Astrocyte (in vitro differentiated cells and primary cell): ENCODE measurements around the gene ADCY5. TPM values are rescaled to one million over a fixed set of nuclear protein-coding genes. Genes with fewer than 3 reads are reported as not detected.

Experiments used
- DNase-seq: peaks from one replicate; pipeline ENCODE4 v3.0.0-alpha.2; 2010; ENCODE audit warnings: low read depth
- FAIRE-seq: peaks from 2 replicates; lab custom pipeline; 2011; peaks lifted over from hg19 to GRCh38; lab: Jason Lieb, UNC
- H2AFZ ChIP-seq: 2 replicates; pipeline ENCODE4 v1.6.0; 2012; ENCODE audit warnings: low read depth, low read length, inconsistent platforms
- H3K27ac ChIP-seq: 2 replicates; pipeline ENCODE4 v1.5.1; 2011; ENCODE audit warnings: low read depth, low read length, inconsistent platforms
- H3K27me3 ChIP-seq: 2 replicates; pipeline ENCODE4 v1.6.0; 2011; ENCODE audit warnings: low read length, inconsistent platforms; ENCODE audit not compliant: insufficient read depth
- H3K36me3 ChIP-seq: 2 replicates; pipeline ENCODE4 v1.5.1; 2011; ENCODE audit warnings: low read length, inconsistent platforms; ENCODE audit not compliant: insufficient read depth
- H3K4me1 ChIP-seq: 2 replicates; pipeline ENCODE4 v1.5.1; 2011; ENCODE audit warnings: low read length, inconsistent platforms; ENCODE audit not compliant: insufficient read depth
- H3K4me2 ChIP-seq: 2 replicates; pipeline ENCODE4 v1.6.0; 2012; ENCODE audit warnings: low read length, inconsistent platforms
- H3K4me3 ChIP-seq: 2 replicates; pipeline ENCODE4 v1.5.1; 2011; ENCODE audit warnings: low read depth, mild to moderate bottlenecking, low read length, inconsistent platforms; ENCODE audit not compliant: insufficient read depth
- H3K79me2 ChIP-seq: 2 replicates; pipeline ENCODE4 v1.6.0; 2012; ENCODE audit warnings: mild to moderate bottlenecking, low read length, inconsistent platforms; ENCODE audit not compliant: insufficient read depth
- H3K9ac ChIP-seq: 2 replicates; pipeline ENCODE4 v1.6.0; 2012; ENCODE audit warnings: mild to moderate bottlenecking, low read length, inconsistent platforms
- H3K9me3 ChIP-seq: 2 replicates; pipeline ENCODE4 v1.5.1; 2012; ENCODE audit warnings: low read depth, mild to moderate bottlenecking, low read length, inconsistent platforms; ENCODE audit not compliant: insufficient read depth
- H4K20me1 ChIP-seq: 2 replicates; pipeline ENCODE4 v1.6.0; 2012; ENCODE audit warnings: low read length, inconsistent platforms; ENCODE audit not compliant: insufficient read depth
- H3K27ac Mint-ChIP-seq: one replicate; pipeline ENCODE4 v1.8.0; 2021; ENCODE audit warnings: mild to moderate bottlenecking, mixed read lengths; ENCODE audit not compliant: unreplicated experiment
- H3K27me3 Mint-ChIP-seq: one replicate; pipeline ENCODE4 v1.8.0; 2021; ENCODE audit warnings: low read depth, mixed read lengths; ENCODE audit not compliant: unreplicated experiment
- H3K36me3 Mint-ChIP-seq: one replicate; pipeline ENCODE4 v1.8.0; 2021; ENCODE audit warnings: low read depth, mixed read lengths; ENCODE audit not compliant: unreplicated experiment
- H3K4me1 Mint-ChIP-seq: one replicate; pipeline ENCODE4 v1.8.0; 2021; ENCODE audit warnings: low read depth, mixed read lengths; ENCODE audit not compliant: unreplicated experiment
- H3K4me3 Mint-ChIP-seq: one replicate; pipeline ENCODE4 v1.8.0; 2021; ENCODE audit warnings: mild to moderate bottlenecking, moderate library complexity, mixed read lengths; ENCODE audit not compliant: unreplicated experiment
- H3K9me3 Mint-ChIP-seq: one replicate; pipeline ENCODE4 v1.8.0; 2021; ENCODE audit warnings: mild to moderate bottlenecking, mixed read lengths; ENCODE audit not compliant: unreplicated experiment
- EZH2 ChIP-seq: IDR thresholded peaks from 2 replicates; pipeline ENCODE4 v1.6.1; 2012; ENCODE audit warnings: mild to moderate bottlenecking, low read length, inconsistent platforms; ENCODE audit not compliant: insufficient read depth
- total RNA-seq: library from RNA; stranded (reverse); gene quantifications from 2 replicates; pipeline ENCODE4 v1.2.1, GENCODE V29; 2021
- TF ChIP-seq, protein P1 (sequence below): IDR thresholded peaks from 2 replicates; pipeline ENCODE4 v1.5.1; 2011; ENCODE audit warnings: low read depth, mild to moderate bottlenecking, inconsistent platforms, low read length, moderate library complexity; ENCODE audit not compliant: insufficient read depth

The ADCY5 gene
- total RNA-seq, 1 donor from 2014 or later: 1.2 TPM

DNA sequence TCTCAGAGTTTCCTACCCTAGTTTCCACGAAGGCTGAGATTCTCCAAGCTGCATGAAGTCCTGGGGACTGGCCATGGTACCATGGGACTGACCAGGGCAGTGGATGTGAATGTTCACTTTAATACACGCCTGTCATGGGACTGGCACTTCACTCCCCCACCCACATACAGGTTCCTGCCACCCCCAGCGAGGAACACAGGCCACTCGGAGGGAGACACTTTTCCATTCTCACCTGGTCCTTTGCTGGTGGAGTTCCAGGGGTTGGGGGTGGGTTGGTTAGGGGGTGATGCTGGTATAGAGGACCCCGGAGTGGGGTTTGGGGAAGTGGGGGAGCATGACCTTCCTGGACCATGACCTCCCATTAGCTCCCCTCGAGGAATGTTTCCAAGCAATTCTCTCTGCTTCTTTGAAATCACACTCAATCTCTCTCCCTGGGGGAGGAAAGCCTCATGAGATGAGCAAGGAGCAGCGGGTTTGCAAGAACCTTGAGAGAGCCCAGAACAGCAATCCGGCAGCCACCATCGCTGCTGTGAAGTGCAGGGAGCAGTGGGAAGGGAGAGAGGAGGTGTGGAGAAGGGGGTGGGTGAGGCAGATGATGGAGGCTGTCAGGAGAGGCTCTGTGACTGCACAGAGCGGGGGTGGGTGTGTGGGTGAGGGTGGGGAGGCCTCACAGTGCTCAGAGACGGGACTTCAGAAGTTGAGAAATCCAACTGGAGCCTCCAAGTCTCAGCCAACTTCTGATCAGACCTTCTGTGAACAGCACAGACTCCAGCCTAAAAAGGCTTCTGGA, 69.7 kb downstream of the ADCY5 start:
- H3K36me3 ChIP-seq: no peaks in the 10 kb centered on the region
- no peak overlapping the region for H3K27ac Mint-ChIP-seq
- peaks cover 2% of the 10 kb centered on the region for H3K9me3 Mint-ChIP-seq
- no peak overlapping the region for H3K4me3 ChIP-seq
- no peaks in the 10 kb centered on the region for H3K36me3 Mint-ChIP-seq
- TF ChIP-seq, protein P1, sequence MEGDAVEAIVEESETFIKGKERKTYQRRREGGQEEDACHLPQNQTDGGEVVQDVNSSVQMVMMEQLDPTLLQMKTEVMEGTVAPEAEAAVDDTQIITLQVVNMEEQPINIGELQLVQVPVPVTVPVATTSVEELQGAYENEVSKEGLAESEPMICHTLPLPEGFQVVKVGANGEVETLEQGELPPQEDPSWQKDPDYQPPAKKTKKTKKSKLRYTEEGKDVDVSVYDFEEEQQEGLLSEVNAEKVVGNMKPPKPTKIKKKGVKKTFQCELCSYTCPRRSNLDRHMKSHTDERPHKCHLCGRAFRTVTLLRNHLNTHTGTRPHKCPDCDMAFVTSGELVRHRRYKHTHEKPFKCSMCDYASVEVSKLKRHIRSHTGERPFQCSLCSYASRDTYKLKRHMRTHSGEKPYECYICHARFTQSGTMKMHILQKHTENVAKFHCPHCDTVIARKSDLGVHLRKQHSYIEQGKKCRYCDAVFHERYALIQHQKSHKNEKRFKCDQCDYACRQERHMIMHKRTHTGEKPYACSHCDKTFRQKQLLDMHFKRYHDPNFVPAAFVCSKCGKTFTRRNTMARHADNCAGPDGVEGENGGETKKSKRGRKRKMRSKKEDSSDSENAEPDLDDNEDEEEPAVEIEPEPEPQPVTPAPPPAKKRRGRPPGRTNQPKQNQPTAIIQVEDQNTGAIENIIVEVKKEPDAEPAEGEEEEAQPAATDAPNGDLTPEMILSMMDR: no peak
- TF ChIP-seq EZH2: no peak
- H3K27me3 Mint-ChIP-seq: peaks cover 41% of the 10 kb centered on the region
- H4K20me1 ChIP-seq: no peaks in the 10 kb centered on the region
- no peak for FAIRE-seq
- H3K9ac ChIP-seq: no peak overlapping the region
- DNase-seq: no peak
- H3K9me3 ChIP-seq: no peaks in the 10 kb centered on the region
- no peaks in the 10 kb centered on the region for H3K4me1 ChIP-seq
- H3K27me3 ChIP-seq: peaks cover 5% of the 10 kb centered on the region
- H3K4me2 ChIP-seq: no peak overlapping the region
- H3K4me1 Mint-ChIP-seq: peaks cover 14% of the 10 kb centered on the region
- no peak overlapping the region for H3K27ac ChIP-seq
- no peak overlapping the region for H3K4me3 Mint-ChIP-seq
- H3K79me2 ChIP-seq: no peaks in the 10 kb centered on the region
- H2AFZ ChIP-seq: no peak overlapping the region

DNA sequence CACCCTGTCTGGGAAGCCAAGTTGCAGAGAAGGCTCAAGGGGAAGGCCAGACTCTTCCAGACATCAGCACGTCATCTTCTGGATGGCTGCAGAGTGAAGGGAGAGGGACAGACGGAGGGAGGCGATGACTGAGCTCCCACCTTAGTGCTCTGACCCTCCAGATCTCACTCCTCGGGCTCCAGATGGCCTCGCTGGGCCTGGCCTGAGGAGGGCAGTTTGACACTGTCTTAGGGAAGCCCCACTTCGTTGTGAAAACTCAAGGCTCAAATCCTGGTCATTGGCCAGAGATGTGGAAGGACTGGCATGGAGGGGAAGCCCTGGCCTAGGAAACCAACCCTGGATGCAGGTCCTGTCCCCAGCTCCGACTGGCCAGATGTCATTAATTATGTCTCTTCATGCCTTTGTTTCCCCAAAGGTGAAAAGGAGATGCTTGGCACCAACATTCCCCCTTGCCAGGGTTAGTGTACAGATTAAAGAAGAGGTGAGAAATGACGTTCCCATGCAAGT, 70.4 kb downstream of the ADCY5 start:
- Histone ChIP-seq H3K27ac (no peak overlapping the region), H3K4me1 (no peaks in the 10 kb centered on the region), H3K9me3 (no peaks in the 10 kb centered on the region), H3K27me3 (peaks cover 11% of the 10 kb centered on the region), H3K4me3 (no peak overlapping the region), H3K4me2 (no peak overlapping the region), H2AFZ (no peak overlapping the region), H3K79me2 (no peaks in the 10 kb centered on the region), H4K20me1 (no peaks in the 10 kb centered on the region), H3K36me3 (no peaks in the 10 kb centered on the region), H3K9ac (no peak overlapping the region)
- Mint-ChIP-seq H3K36me3 (no peaks in the 10 kb centered on the region), H3K27ac (peak overlapping the region; percentile 18), H3K4me3 (no peak overlapping the region), H3K9me3 (peaks cover 2% of the 10 kb centered on the region), H3K27me3 (peaks cover 46% of the 10 kb centered on the region), H3K4me1 (peaks cover 9% of the 10 kb centered on the region)
- FAIRE-seq (no peak), DNase-seq (no peak)
- TF ChIP-seq, protein P1: no peak
- no peak for TF ChIP-seq EZH2

DNA sequence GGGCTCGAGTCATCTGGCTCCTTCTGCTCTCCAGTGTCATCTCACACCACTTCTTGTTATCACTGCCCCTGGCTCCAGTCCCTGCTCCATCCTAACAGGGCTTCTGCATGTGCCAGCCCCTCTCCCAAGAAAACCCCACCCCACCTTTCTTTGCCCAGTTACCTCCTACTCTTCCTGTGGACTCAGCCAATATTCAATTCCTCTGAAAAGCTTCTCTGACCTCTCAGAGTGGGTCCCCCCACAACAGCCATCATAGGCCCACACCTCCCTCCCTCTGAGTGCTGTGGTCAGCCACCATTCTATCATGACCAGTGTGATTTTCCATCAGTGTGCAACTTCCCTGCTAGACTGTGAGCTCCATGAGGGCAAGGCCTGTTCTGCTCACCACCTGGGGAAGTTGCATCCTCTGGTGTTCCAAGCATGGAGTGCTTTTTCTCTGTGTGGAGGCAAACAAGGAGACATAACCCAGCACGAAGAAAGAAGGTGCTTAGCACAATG, 71.6 kb downstream of the ADCY5 start:
- no peak overlapping the region for H2AFZ ChIP-seq
- no peak overlapping the region for H3K4me3 Mint-ChIP-seq
- no peaks in the 10 kb centered on the region for H3K79me2 ChIP-seq
- H3K36me3 ChIP-seq: no peaks in the 10 kb centered on the region
- TF ChIP-seq EZH2: no peak
- TF ChIP-seq, protein P1: no peak
- peaks cover 4% of the 10 kb centered on the region for H3K4me1 Mint-ChIP-seq
- DNase-seq (no peak), FAIRE-seq (no peak)
- peaks cover 2% of the 10 kb centered on the region for H3K9me3 Mint-ChIP-seq
- no peak overlapping the region for H3K27ac Mint-ChIP-seq
- H3K4me1 ChIP-seq: no peaks in the 10 kb centered on the region
- H3K4me3 ChIP-seq: no peak overlapping the region
- no peak overlapping the region for H3K4me2 ChIP-seq
- H3K36me3 Mint-ChIP-seq: no peaks in the 10 kb centered on the region
- H4K20me1 ChIP-seq: no peaks in the 10 kb centered on the region
- no peak overlapping the region for H3K9ac ChIP-seq
- peaks cover 3% of the 10 kb centered on the region for H3K9me3 ChIP-seq
- H3K27me3 ChIP-seq: peaks cover 23% of the 10 kb centered on the region
- H3K27me3 Mint-ChIP-seq: peaks cover 52% of the 10 kb centered on the region
- no peak overlapping the region for H3K27ac ChIP-seq
